A673 (cell line): ENCODE measurements around the gene BUD23. TPM values are rescaled to one million over a fixed set of nuclear protein-coding genes. Genes with fewer than 3 reads are reported as not detected.
A peak's percentile ranks its signal among the peaks of the same experiment; 100 is the strongest.

Experiments used
- BruUV-seq: library from RNA; stranded (reverse); fragments of 400-500 nt; replicated peaks from 2 replicates; lab custom pipeline; 2021; lab: Mats Ljungman, UMichigan
- CTCF ChIA-PET: fragments of 300-600 bp; sonication (Branson Sonifier 250); formaldehyde crosslinking; loops from one replicate; lab custom pipeline; 2022; ENCODE audit warnings: antibody characterized with exemption; lab: Charles Lee
- POLR2A ChIA-PET: fragments of 300-600 bp; sonication (Branson Sonifier 250); formaldehyde crosslinking; loops from one replicate; lab custom pipeline; 2022; ENCODE audit warnings: antibody characterized with exemption; ENCODE audit not compliant: low non-redundant PET; lab: Charles Lee
- DNase-seq: peaks from one replicate; pipeline ENCODE4 v3.0.0-alpha.2; 2015; ENCODE audit warnings: low spot score
- H3K27ac ChIP-seq: fragments of 200-600 bp; sonication (generic); 2 replicates; pipeline ENCODE4 v1.5.1; 2016; ENCODE audit warnings: mixed run types, low read depth, mild to moderate bottlenecking, mixed read lengths, antibody characterized with exemption, low read length; ENCODE audit not compliant: poor library complexity, severe bottlenecking
- H3K27me3 ChIP-seq: fragments of 200-600 bp; sonication (generic); replicated peaks from 2 replicates; pipeline ENCODE4 v1.6.1; 2017; ENCODE audit warnings: mixed run types, low read depth, mild to moderate bottlenecking, mixed read lengths, antibody characterized with exemption, low read length; ENCODE audit not compliant: insufficient read depth, poor library complexity
- H3K36me3 ChIP-seq: fragments of 200-600 bp; sonication (generic); 2 replicates; pipeline ENCODE4 v1.6.1; 2016; ENCODE audit warnings: mixed run types, mild to moderate bottlenecking, mixed read lengths, antibody characterized with exemption, low read length; ENCODE audit not compliant: insufficient read depth, poor library complexity, severe bottlenecking
- H3K4me1 ChIP-seq: fragments of 200-600 bp; sonication (generic); 2 replicates; pipeline ENCODE4 v1.6.1; 2017; ENCODE audit warnings: mixed run types, mild to moderate bottlenecking, mixed read lengths, antibody characterized with exemption, low read length; ENCODE audit not compliant: insufficient read depth, poor library complexity, severe bottlenecking
- H3K4me3 ChIP-seq: fragments of 200-600 bp; sonication (generic); 2 replicates; pipeline ENCODE4 v1.5.1; 2016; ENCODE audit warnings: low read depth, mixed run types, mild to moderate bottlenecking, mixed read lengths, low read length; ENCODE audit not compliant: poor library complexity, severe bottlenecking
- H3K9me3 ChIP-seq: fragments of 200-600 bp; sonication (generic); 2 replicates; pipeline ENCODE4 v1.6.1; 2016; ENCODE audit warnings: mixed run types, low read depth, mild to moderate bottlenecking, mixed read lengths, antibody characterized with exemption, low read length; ENCODE audit not compliant: poor library complexity, severe bottlenecking
- EZH2 ChIP-seq: fragments of 200-600 bp; sonication (generic); IDR thresholded peaks from 2 replicates; pipeline ENCODE4 v1.6.1; 2017; ENCODE audit warnings: borderline replicate concordance, low read depth, mild to moderate bottlenecking, mixed read lengths, antibody characterized with exemption, low read length; ENCODE audit not compliant: poor library complexity, severe bottlenecking
- intact Hi-C: fragments of 100-400 bp; cut with micrococcal nuclease; formaldehyde crosslinking; loops from one replicate; pipeline ENCODE4 v1.10.0; 2022; ENCODE audit not compliant: unreplicated experiment
- total RNA-seq: library from RNA; stranded (reverse); gene quantifications from 2 replicates; pipeline ENCODE4 v1.2.3, GENCODE V29; 2021
- TF ChIP-seq, protein P1 (sequence below): fragments of 300-800, 200-600 bp; sonication (generic); conservative IDR thresholded peaks from 2 replicates; pipeline ENCODE4 v1.5.1; 2017; ENCODE audit warnings: low read depth, mild to moderate bottlenecking, antibody characterized with exemption, low read length, moderate library complexity, mixed read lengths

BUD23 gene
- total RNA-seq, 1 experiment from 2014 or later: 133 TPM

DNA sequence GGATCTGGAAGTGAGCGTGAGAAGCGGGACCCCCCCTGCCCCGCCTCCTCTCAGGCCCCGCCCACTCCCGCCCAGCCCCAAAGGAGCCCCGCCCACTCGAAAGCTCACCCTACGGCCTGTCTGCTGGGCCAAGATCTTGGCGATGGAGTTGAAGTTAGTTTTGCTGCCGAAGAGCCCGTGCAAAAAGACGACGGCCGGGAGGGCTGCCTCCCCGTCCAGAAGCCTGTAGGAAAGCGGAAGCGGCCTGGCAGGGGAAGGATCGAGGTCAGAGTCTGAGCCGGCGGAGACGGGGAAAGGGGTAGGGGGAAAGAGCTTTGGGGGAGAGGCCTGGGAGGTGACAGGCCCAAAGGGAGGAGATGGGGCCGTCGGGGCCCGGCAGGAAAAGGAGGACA lies 54.8 kb downstream of the BUD23 start:
- Histone ChIP-seq H3K9me3 (no peaks in the 10 kb centered on the region), H3K4me3 (peak overlapping the region; percentile 72), H3K27ac (peak overlapping the region; percentile 72), H3K36me3 (peaks cover 13% of the 10 kb centered on the region), H3K4me1 (peaks cover 7% of the 10 kb centered on the region), H3K27me3 (no peaks in the 10 kb centered on the region)
- intact Hi-C loops: loop anchor here (2.0 to 10.0 kb wide), 2 partner anchors 19 to 283 kb away; partner anchors contain the start of gene STX1A
- TF ChIP-seq EZH2: no peak
- TF ChIP-seq, protein P1, sequence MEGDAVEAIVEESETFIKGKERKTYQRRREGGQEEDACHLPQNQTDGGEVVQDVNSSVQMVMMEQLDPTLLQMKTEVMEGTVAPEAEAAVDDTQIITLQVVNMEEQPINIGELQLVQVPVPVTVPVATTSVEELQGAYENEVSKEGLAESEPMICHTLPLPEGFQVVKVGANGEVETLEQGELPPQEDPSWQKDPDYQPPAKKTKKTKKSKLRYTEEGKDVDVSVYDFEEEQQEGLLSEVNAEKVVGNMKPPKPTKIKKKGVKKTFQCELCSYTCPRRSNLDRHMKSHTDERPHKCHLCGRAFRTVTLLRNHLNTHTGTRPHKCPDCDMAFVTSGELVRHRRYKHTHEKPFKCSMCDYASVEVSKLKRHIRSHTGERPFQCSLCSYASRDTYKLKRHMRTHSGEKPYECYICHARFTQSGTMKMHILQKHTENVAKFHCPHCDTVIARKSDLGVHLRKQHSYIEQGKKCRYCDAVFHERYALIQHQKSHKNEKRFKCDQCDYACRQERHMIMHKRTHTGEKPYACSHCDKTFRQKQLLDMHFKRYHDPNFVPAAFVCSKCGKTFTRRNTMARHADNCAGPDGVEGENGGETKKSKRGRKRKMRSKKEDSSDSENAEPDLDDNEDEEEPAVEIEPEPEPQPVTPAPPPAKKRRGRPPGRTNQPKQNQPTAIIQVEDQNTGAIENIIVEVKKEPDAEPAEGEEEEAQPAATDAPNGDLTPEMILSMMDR: no peak
- BruUV-seq: no TSS peak
- ChIA-PET POLR2A (interaction anchor here (0.6 kb wide), 2 partner anchors 121 to 566 kb away, joined by 5 to 7 read pairs; no protein-coding TSS in a partner anchor), CTCF (interaction anchor here (0.5 to 1.7 kb wide), 4 partner anchors 13 to 663 kb away, joined by 3 to 14 read pairs (median 4); no protein-coding TSS in a partner anchor)
- DNase-seq: peak; percentile 72

DNA sequence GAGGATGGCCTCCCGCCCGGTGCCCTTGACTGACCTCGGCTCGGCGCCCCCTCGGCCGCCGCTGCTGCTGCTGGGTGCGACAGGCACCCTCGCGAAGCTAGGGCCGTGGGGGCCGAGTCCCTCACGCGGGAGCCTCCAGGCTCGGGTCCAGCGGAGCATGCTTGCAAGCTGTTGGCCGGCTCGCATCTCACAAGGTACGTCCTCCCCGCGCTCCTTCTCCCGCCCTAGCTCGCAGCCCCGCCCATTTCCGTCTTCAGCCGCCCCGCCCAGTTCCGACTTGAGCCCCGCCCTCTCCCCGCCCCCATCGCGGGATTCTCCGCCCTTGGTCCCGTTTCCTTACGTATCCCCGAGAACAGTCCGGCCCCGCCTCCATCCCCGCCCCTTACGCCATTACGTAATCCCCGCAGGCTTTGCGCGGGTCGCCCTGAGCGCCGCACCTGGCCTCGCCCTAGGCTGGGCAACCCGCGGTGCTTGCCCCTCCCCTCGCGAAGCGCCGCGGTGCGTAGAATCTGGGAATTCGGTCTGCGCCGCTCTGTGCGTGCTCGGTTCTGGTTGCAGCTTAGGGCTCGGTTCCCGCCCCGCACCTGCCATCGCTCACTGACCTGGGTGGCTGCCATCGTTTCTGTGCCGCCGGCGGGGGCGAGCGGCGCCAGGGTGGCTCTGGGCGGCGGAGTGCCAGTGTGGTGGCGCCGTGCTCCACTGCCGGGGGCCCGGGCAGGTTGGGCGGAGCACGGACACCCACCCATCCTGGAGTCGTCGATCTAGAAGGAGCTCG lies 55.4 kb downstream of the BUD23 start, which contains the start of gene ABHD11:
Gene ABHD11, minus strand, starts transcription at position 191 of the 775 bp plus-strand sequence. Its CDS starts 32 bp downstream, at position 159.
- Histone ChIP-seq H3K36me3 (peaks cover 13% of the 10 kb centered on the region), H3K27me3 (no peaks in the 10 kb centered on the region), H3K4me3 (peak within 1 kb of the TSS; percentile 72), H3K9me3 (no peaks in the 10 kb centered on the region), H3K4me1 (peaks cover 7% of the 10 kb centered on the region), H3K27ac (peak within 1 kb of the TSS; percentile 84)
- TF ChIP-seq EZH2: no peak
- TF ChIP-seq, protein P1: no peak
- BruUV-seq: TSS peak; percentile 76
- peak; percentile 94 for DNase-seq
- intact Hi-C loops: loop anchor here (2.0 to 10.0 kb wide), 2 partner anchors 20 to 284 kb away; partner anchors contain the start of gene STX1A
- ChIA-PET POLR2A (interaction anchor here (0.6 kb wide), 2 partner anchors 121 to 566 kb away, joined by 5 to 7 read pairs; no protein-coding TSS in a partner anchor), CTCF (interaction anchor here (0.5 to 1.7 kb wide), 6 partner anchors 10 to 663 kb away, joined by 3 to 14 read pairs (median 4); no protein-coding TSS in a partner anchor)

DNA sequence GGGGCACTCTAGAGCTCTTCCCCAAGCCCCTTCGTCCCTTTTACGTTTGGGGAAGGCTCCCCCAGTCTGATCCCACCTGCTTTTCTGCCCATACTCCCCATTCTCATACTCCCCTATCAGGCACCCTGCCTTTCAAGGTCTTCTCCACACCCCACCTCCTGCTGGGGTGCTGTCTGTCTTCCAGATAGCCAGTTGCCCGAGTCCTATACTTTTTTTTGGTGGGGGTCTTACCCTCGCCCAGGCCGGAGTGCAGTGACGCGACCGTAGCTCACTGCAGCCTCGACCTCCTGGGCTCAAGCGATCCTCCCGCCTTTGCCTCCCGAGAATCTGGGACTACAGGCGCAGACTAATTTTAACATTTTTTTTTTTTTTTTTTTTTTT lies 56.0 kb downstream of the BUD23 start:
- ChIA-PET CTCF (interaction anchor here (0.5 to 0.7 kb wide), 2 partner anchors 10 to 191 kb away, joined by 4 to 5 read pairs; no protein-coding TSS in a partner anchor), POLR2A (no interaction called here)
- TF ChIP-seq EZH2: no peak
- TF ChIP-seq, protein P1: no peak
- DNase-seq: no peak
- BruUV-seq: no TSS peak
- Histone ChIP-seq H3K27me3 (no peaks in the 10 kb centered on the region), H3K4me1 (peaks cover 7% of the 10 kb centered on the region), H3K27ac (peak overlapping the region; percentile 84), H3K4me3 (peak overlapping the region; percentile 72), H3K9me3 (no peaks in the 10 kb centered on the region), H3K36me3 (peaks cover 13% of the 10 kb centered on the region)
- intact Hi-C loops: loop anchor here (2.0 to 10.0 kb wide), 2 partner anchors 21 to 285 kb away; partner anchors contain the start of gene STX1A
